Liver (tissue), 9 donors: ENCODE data around the gene SLC22A3. TPM values are rescaled to one million over a fixed set of nuclear protein-coding genes. Genes with fewer than 3 reads are reported as not detected.
"Not testable (repeated sequence)": the region's sequence is repeated elsewhere in the genome, so short reads cannot be mapped to it uniquely, and the experiment has no call there.

Experiments used
- DNase-seq: peaks from one replicate; pipeline ENCODE4 v3.0.0-alpha.2; 2017; ENCODE audit warnings: low spot score
- H3K27ac ChIP-seq, 2 donors: one replicate each; pipeline ENCODE4 v1.7.0; 2013; ENCODE audit warnings: inconsistent platforms in 2 of 2, low read length in 2 of 2, control low read depth in 1 of 2, low read depth in 1 of 2, mild to moderate bottlenecking in 1 of 2
- H3K27me3 ChIP-seq, 4 donors: one replicate each; pipeline versions ENCODE4 v1.6.1 to v1.7.0; 2013; ENCODE audit warnings: low read length in 3 of 4, inconsistent platforms in 1 of 4, mild to moderate bottlenecking in 1 of 4, moderate library complexity in 1 of 4; ENCODE audit not compliant: control insufficient read depth in 4 of 4, insufficient read depth in 4 of 4
- H3K36me3 ChIP-seq, 4 donors: one replicate each; pipeline versions ENCODE4 v1.6.1 to v1.7.0; 2013; ENCODE audit warnings: low read length in 3 of 4, mild to moderate bottlenecking in 3 of 4, low read depth in 1 of 4, moderate library complexity in 1 of 4; ENCODE audit not compliant: control insufficient read depth in 4 of 4, insufficient read depth in 3 of 4
- H3K4me1 ChIP-seq, 4 donors: one replicate each; pipeline versions ENCODE4 v1.6.1 to v1.7.0; 2013; ENCODE audit warnings: low read length in 3 of 4, mild to moderate bottlenecking in 3 of 4, moderate library complexity in 1 of 4; ENCODE audit not compliant: control insufficient read depth in 4 of 4, insufficient read depth in 4 of 4
- H3K4me3 ChIP-seq, 3 donors: one replicate each; pipeline versions ENCODE4 v1.6.1 to v1.7.0; 2013; ENCODE audit warnings: low read length in 3 of 3, control low read depth in 1 of 3, low read depth in 1 of 3, mild to moderate bottlenecking in 1 of 3
- H3K9ac ChIP-seq, 2 donors: one replicate each; pipeline ENCODE4 v1.7.0; 2013; ENCODE audit warnings: low read length in 2 of 2, mild to moderate bottlenecking in 2 of 2, moderate library complexity in 2 of 2, control low read depth in 1 of 2, low read depth in 1 of 2
- H3K9me3 ChIP-seq, 4 donors: one replicate each; pipeline versions ENCODE4 v1.6.1 to v1.7.0; 2013; ENCODE audit warnings: low read length in 3 of 4; ENCODE audit not compliant: control insufficient read depth in 4 of 4
- EGR1 ChIP-seq, 2 donors: IDR thresholded peaks; 2 replicates each; pipeline ENCODE4 v1.6.1; 2016 to 2018; ENCODE audit warnings: antibody characterized with exemption in 2 of 2, low read depth in 2 of 2
- FOXA2 ChIP-seq: IDR thresholded peaks from 2 replicates; pipeline ENCODE4 v1.6.1; 2016; ENCODE audit warnings: antibody characterized with exemption
- GABPA ChIP-seq, 2 donors: IDR thresholded peaks in 1 of 2; conservative IDR thresholded peaks in 1 of 2; 2 replicates each; pipeline ENCODE4 v1.6.1; 2016; ENCODE audit warnings: antibody characterized with exemption in 2 of 2, mild to moderate bottlenecking in 1 of 2, moderate library complexity in 1 of 2
- HNF4A ChIP-seq, 2 donors: conservative IDR thresholded peaks; 2 replicates each; pipeline ENCODE4 v1.6.1; 2016; ENCODE audit warnings: antibody characterized with exemption in 2 of 2, mild to moderate bottlenecking in 2 of 2
- HNF4G ChIP-seq: IDR thresholded peaks from 2 replicates; pipeline ENCODE4 v1.6.1; 2016; ENCODE audit warnings: antibody characterized with exemption
- JUND ChIP-seq, 2 donors: IDR thresholded peaks; 2 replicates each; pipeline ENCODE4 v1.6.1; 2016; ENCODE audit warnings: antibody characterized with exemption in 2 of 2
- RAD21 ChIP-seq, 2 donors: IDR thresholded peaks; 2 replicates each; pipeline ENCODE4 v1.6.1; 2016; ENCODE audit warnings: antibody characterized with exemption in 2 of 2, mild to moderate bottlenecking in 2 of 2
- REST ChIP-seq: IDR thresholded peaks from 2 replicates; pipeline ENCODE4 v1.6.1; 2016; ENCODE audit warnings: antibody characterized with exemption, mild to moderate bottlenecking
- RXRA ChIP-seq, 2 donors: IDR thresholded peaks; 2 replicates each; pipeline ENCODE4 v1.6.1; 2017 to 2018; ENCODE audit warnings: antibody characterized with exemption in 2 of 2, mild to moderate bottlenecking in 1 of 2
- YY1 ChIP-seq: IDR thresholded peaks from 2 replicates; pipeline ENCODE4 v1.6.1; 2016; ENCODE audit warnings: antibody characterized with exemption, mild to moderate bottlenecking
- ZBTB33 ChIP-seq: IDR thresholded peaks from 2 replicates; pipeline ENCODE4 v1.6.1; 2016; ENCODE audit warnings: antibody characterized with exemption
- WGBS: extraction: QIAGEN DNeasy Blood & Tissue Kit; methylation state at CpG from one replicate; pipeline ENCODE4 v1.1.7; 2013; 5-methylcytosine and 5-hydroxymethylcytosine counted together
- polyA plus RNA-seq, 2 donors: library from polyadenylated mRNA; stranded (reverse) in 1 of 2; unstranded in 1 of 2; fragments of 200-250 nt in 1 of 2; fragments of >200 nt in 1 of 2; fragmentation: Nextera tagmentation in 1 of 2; extraction: Ambion mirVana in 1 of 2; gene quantifications; one replicate each; pipeline versions ENCODE4 v1.2.1 to v1.2.3, GENCODE V29; 2013 to 2015
- total RNA-seq, 2 donors: library from RNA; depleted of rRNA; stranded (reverse); fragments of >200 nt; gene quantifications; one replicate each; pipeline ENCODE4 v1.2.3, GENCODE V29; 2014
- TF ChIP-seq, protein P1 (sequence below): IDR thresholded peaks from 2 replicates; pipeline ENCODE4 v1.6.1; 2016; ENCODE audit warnings: antibody characterized with exemption
- TF ChIP-seq, protein P2 (sequence below): IDR thresholded peaks from 2 replicates; pipeline ENCODE4 v1.6.1; 2016; ENCODE audit warnings: antibody characterized with exemption
- donor health status: healthy.
- donor health status: healthy.
- donor health status: healthy.
- donor health status: healthy.
- donor health status: healthy.

SLC22A3 gene
- total and polyA plus RNA-seq, 4 donors, result 7.6 to 40.9 (median 19.4) TPM

DNA sequence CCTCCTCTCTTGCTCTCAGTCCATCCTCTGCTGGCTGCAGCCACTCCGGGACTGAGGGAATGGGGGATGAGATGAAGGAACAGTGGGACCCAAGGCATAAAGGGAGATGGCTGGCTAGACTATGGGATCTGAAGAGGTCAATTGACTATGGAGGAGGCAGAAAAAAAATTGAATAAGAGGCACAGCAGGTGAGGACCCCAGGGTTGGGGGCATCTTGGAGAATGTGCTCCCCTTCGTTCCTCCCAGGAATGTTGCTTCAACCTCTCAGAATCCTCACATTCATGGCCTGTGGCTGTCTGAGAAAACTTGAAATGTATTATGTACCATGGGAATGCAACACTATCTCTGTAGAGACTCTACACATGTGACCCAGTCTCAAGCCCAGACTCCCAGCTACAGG is 121.0 kb downstream of the SLC22A3 start:
- 48% methylated on average over 2 of the region's 2 CpGs for WGBS
- no peak for TF ChIP-seq HNF4G
- Histone ChIP-seq H3K4me3 (no peak overlapping the region), H3K27me3 (no peaks in the 10 kb centered on the region), H3K27ac (no peak overlapping the region), H3K9ac (no peak overlapping the region), H3K9me3 (no peaks in the 10 kb centered on the region), H3K36me3 (peaks cover 0 to 7% (median 7%) of the 10 kb centered on the region in 4 donors), H3K4me1 (no peaks in the 10 kb centered on the region)
- DNase-seq, result no peak

DNA sequence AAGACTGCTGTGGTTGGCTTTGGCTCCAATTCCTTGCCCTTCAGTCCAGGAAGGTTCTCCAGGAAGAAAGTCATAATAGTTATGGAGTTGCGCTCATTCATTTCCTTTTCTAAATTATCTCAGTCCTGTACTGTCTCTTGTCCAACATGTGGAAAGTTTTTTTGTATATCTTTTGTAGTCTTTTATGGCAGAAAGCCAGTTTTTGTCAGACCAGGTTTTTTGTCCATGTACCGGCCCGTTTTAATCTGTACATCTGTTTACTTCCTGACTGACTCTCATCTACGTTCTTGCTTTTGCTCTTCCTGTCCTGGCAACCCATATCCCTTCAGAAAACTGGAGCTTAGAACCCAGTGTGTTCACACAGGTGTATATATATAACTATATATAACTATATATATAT is 127.9 kb downstream of the SLC22A3 start:
- H3K9me3 ChIP-seq, H3K27ac ChIP-seq, H3K27me3 ChIP-seq, H3K9ac ChIP-seq, H3K4me3 ChIP-seq, DNase-seq, H3K4me1 ChIP-seq: not testable (repeated sequence)
- peaks cover 6 to 46% (median 42%) of the 10 kb centered on the region in 4 donors for H3K36me3 ChIP-seq
- 68% methylated on average over 4 of the region's 4 CpGs for WGBS

DNA sequence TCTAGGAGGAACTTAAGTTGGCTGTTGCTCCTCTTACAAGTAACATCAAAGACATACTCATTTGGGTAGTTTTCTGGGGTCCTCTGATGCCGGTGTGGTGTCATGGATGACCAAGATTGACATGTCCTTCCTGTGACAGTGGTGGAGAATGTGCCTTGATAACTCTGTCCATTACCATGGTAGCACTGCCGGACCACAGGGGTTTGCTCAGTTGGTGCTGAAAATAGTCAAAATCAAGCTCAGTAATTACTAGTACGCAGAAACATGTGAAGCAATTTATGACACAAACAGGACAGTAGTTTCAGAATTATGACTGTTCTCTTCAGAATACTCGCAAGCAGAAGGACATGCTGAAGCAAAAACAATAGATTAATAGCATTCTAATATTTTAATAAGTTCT is 128.9 kb downstream of the SLC22A3 start:
- peaks cover 10 to 56% (median 51%) of the 10 kb centered on the region in 4 donors for H3K36me3 ChIP-seq
- H3K27ac ChIP-seq, H3K4me1 ChIP-seq: not testable (repeated sequence)

GRCh38 chr6:160477901-160478300 is 129.7 kb downstream of the SLC22A3 start:
- WGBS, result 92% methylated on average over 8 of the region's 8 CpGs
- H3K36me3 ChIP-seq, result peaks cover 10 to 64% (median 60%) of the 10 kb centered on the region in 4 donors

More for the DNA sequence above, 128.9 kb downstream of the SLC22A3 start:
- H3K27me3 ChIP-seq, H3K9me3 ChIP-seq, DNase-seq, H3K9ac ChIP-seq, H3K4me3 ChIP-seq: not testable (repeated sequence)
- 95% methylated on average over 4 of the region's 4 CpGs for WGBS

More at GRCh38 chr6:160477901-160478300, 129.7 kb downstream of the SLC22A3 start:
- TF ChIP-seq REST, result no peak
- TF ChIP-seq, protein P1, sequence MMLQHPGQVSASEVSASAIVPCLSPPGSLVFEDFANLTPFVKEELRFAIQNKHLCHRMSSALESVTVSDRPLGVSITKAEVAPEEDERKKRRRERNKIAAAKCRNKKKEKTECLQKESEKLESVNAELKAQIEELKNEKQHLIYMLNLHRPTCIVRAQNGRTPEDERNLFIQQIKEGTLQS, result no peak
- TF ChIP-seq JUND (IDR thresholded peaks at IDR 0.05), result no peak
- no peak for TF ChIP-seq HNF4A (conservative IDR thresholded peaks at IDR 0.05)
- TF ChIP-seq HNF4G, result no peak
- TF ChIP-seq RXRA (IDR thresholded peaks at IDR 0.05), result no peak
- no peak for TF ChIP-seq ZBTB33
- no peak for TF ChIP-seq GABPA (IDR thresholded peaks at IDR 0.05 in 1 of 2, conservative IDR thresholded peaks at IDR 0.05 in 1 of 2)
- no peak for TF ChIP-seq FOXA2
- no peak for TF ChIP-seq EGR1 (IDR thresholded peaks at IDR 0.05; ENCODE audit: low read depth in 2 of 2)
- no peak for TF ChIP-seq YY1
- TF ChIP-seq RAD21 (IDR thresholded peaks at IDR 0.05), result no peak
- TF ChIP-seq, protein P2, sequence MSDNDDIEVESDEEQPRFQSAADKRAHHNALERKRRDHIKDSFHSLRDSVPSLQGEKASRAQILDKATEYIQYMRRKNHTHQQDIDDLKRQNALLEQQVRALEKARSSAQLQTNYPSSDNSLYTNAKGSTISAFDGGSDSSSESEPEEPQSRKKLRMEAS, result no peak
- Histone ChIP-seq H3K9me3 (no peaks in the 10 kb centered on the region), H3K4me1 (no peaks in the 10 kb centered on the region), H3K27ac (no peak overlapping the region), H3K9ac (no peak overlapping the region), H3K4me3 (no peak overlapping the region), H3K27me3 (no peaks in the 10 kb centered on the region)
- DNase-seq, result no peak
